ENCODE results near the gene FH.

The FH gene

DNA sequence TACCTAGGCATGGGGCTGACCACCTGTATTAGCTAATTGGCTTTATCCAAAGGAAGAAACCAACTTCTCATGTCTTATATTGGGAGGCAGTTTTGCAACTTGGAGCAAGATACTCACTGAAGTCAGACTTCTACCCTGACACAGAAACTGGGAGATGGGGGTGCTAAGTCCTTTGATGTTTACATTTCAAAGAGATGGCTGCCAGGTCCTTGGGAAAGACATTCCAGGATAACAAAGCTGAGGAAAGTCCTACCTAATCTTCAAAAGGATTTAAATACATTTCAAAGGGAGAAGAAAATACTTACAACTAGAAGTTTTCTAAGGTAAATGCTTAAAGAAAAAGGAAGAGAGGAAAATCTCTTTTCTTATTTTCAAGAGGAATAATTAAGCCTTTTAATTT, 62.1 kb downstream of the FH start:
- DNase-seq, result no peak

GRCh38 chr1:241456743-241457142, 62.8 kb downstream of the FH start:
- DNase-seq, result no peak

GRCh38 chr1:241453732-241454131, 65.8 kb downstream of the FH start:
- no peak for DNase-seq

GRCh38 chr1:241451956-241452355, 67.6 kb downstream of the FH start:
- DNase-seq, result no peak
